PC-9 (cell line): ENCODE measurements around the gene FOXC1.

ENCODE experiments used
- EZH2 ChIP-seq: fragments of 200-600 bp; sonication (generic); IDR thresholded peaks from 2 replicates; pipeline ENCODE4 v1.8.0; 2017; ENCODE audit warnings: antibody characterized with exemption, low read depth
- TF ChIP-seq, protein P1 (sequence below): fragments of 200-600 bp; sonication (generic); conservative IDR thresholded peaks from 2 replicates; pipeline ENCODE4 v1.6.1; 2017; ENCODE audit warnings: mixed run types, antibody characterized with exemption, mild to moderate bottlenecking, moderate library complexity

DNA sequence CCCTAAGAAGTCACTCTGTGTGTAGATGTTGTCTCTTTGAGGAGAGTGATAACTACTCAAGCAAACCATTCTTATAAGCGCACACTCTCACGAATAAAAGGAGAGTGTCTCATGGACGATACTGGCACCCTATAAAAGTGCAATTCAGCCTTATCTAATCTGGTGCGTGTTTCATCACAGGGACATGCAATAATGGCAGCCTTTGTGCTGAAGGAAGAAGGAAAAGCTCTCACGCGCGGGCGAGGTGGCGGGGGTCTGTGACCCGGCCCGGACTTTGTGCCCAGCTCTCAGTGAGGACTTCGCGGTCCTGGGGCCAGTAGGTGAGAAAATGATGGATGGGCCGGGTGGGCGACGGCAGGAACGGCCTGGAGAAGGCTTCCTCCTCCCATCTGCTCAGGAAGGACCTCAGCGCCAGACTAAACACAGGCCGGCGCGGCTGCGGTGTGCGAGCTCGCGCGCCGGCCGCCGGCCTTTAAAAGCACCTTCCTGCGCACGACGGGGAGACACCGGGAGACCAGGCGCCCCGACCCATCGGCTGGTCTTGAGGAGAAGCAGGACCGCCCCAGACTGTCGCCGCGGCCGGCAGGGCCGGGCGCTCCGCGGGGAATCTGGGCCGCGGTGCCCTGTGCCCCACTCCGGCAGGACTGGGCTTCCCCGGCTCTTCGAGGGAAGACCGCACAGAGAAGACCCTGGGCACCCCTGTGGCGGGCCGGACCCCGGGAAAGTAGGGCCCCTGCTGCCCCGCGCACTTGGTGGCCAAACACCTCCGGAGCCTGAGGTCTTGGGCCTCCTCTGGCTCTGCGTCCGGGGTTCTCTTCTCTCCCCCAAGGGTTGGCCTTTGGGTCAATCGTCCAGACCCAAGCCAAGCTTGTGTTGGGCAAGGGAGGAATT is 8.3 kb upstream of the FOXC1 start:
- TF ChIP-seq, protein P1, sequence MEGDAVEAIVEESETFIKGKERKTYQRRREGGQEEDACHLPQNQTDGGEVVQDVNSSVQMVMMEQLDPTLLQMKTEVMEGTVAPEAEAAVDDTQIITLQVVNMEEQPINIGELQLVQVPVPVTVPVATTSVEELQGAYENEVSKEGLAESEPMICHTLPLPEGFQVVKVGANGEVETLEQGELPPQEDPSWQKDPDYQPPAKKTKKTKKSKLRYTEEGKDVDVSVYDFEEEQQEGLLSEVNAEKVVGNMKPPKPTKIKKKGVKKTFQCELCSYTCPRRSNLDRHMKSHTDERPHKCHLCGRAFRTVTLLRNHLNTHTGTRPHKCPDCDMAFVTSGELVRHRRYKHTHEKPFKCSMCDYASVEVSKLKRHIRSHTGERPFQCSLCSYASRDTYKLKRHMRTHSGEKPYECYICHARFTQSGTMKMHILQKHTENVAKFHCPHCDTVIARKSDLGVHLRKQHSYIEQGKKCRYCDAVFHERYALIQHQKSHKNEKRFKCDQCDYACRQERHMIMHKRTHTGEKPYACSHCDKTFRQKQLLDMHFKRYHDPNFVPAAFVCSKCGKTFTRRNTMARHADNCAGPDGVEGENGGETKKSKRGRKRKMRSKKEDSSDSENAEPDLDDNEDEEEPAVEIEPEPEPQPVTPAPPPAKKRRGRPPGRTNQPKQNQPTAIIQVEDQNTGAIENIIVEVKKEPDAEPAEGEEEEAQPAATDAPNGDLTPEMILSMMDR, result no peak
- TF ChIP-seq EZH2, result no peak
